Spleen (tissue), 11 donors: ENCODE results near the gene MTX3. TPM values are rescaled to one million over a fixed set of nuclear protein-coding genes. Genes with fewer than 3 reads are reported as not detected.

Experiments
- DNase-seq: peaks from one replicate; pipeline ENCODE4 v3.0.0-alpha.2; 2020
- H3K27ac ChIP-seq, 8 donors: fragments of 200-600 bp; sonication (generic) in 7 of 8; 1 replicate in 4 of 8; 2 replicates in 4 of 8; pipeline versions ENCODE4 v1.5.0 to v1.8.0; 2016 to 2021; ENCODE audit warnings: inconsistent platforms in 4 of 8, mild to moderate bottlenecking in 4 of 8, moderate library complexity in 1 of 8
- H3K27me3 ChIP-seq, 7 donors: fragments of 200-600 bp; sonication (generic) in 6 of 7; replicated peaks in 1 of 7; 1 replicate in 4 of 7; 2 replicates in 3 of 7; pipeline versions ENCODE4 v1.5.0 to v1.8.0; 2016 to 2021; ENCODE audit warnings: inconsistent platforms in 3 of 7, mild to moderate bottlenecking in 1 of 7
- H3K36me3 ChIP-seq, 6 donors: fragments of 200-600 bp; sonication (generic) in 5 of 6; 1 replicate in 4 of 6; 2 replicates in 2 of 6; pipeline versions ENCODE4 v1.5.0 to v1.8.0; 2016 to 2021; ENCODE audit warnings: inconsistent platforms in 2 of 6
- H3K4me1 ChIP-seq, 6 donors: fragments of 200-600 bp; sonication (generic) in 5 of 6; 1 replicate in 3 of 6; 2 replicates in 3 of 6; pipeline versions ENCODE4 v1.5.0 to v1.8.0; 2016 to 2021; ENCODE audit warnings: inconsistent platforms in 3 of 6
- H3K4me3 ChIP-seq, 8 donors: fragments of 200-600 bp; sonication (generic) in 7 of 8; 1 replicate in 4 of 8; 2 replicates in 4 of 8; pipeline versions ENCODE4 v1.5.0 to v1.8.0; 2016 to 2021; ENCODE audit warnings: inconsistent platforms in 4 of 8, mild to moderate bottlenecking in 4 of 8, moderate library complexity in 2 of 8
- H3K9me3 ChIP-seq, 8 donors: fragments of 200-600 bp; sonication (generic) in 7 of 8; 1 replicate in 4 of 8; 2 replicates in 4 of 8; pipeline versions ENCODE4 v1.5.0 to v1.8.0; 2016 to 2021; ENCODE audit warnings: inconsistent platforms in 4 of 8
- POLR2A ChIP-seq, 3 donors: fragments of 450-650 bp; IDR thresholded peaks; one replicate each; pipeline ENCODE4 v1.5.1; 2017; ENCODE audit warnings: antibody characterized with exemption in 3 of 3, mild to moderate bottlenecking in 1 of 3
- POLR2AphosphoS5 ChIP-seq, 3 donors: sonication (generic); formaldehyde crosslinking; IDR thresholded peaks; one replicate each; pipeline ENCODE4 v1.5.1; 2017; ENCODE audit warnings: antibody characterized with exemption in 3 of 3
- WGBS, 5 donors: extraction: QIAGEN DNeasy Blood & Tissue Kit in 3 of 5; methylation state at CpG; one replicate each; pipeline versions ENCODE4 v1.1.5 to v1.1.7; 2013 to 2018; 5-methylcytosine and 5-hydroxymethylcytosine counted together
- intact Hi-C: fragments of 100-400 bp; cut with DNase I; formaldehyde crosslinking; loops from one replicate; pipeline ENCODE4 v1.15.0; 2023; ENCODE audit warnings: low total_unique reads
- polyA plus RNA-seq, 3 donors: library from polyadenylated mRNA; stranded (reverse); fragments of 200-250 nt; gene quantifications; one replicate each; pipeline ENCODE4 v1.2.1, GENCODE V29; 2013
- total RNA-seq, 7 donors: library from RNA; depleted of rRNA in 3 of 7; stranded (reverse); fragments of >200 nt in 3 of 7; fragmentation: NEBNext Ultra II Directional in 4 of 7; extraction: Animal tissue kit (Norgen Biotek cat#: 25700) in 4 of 7; gene quantifications; one replicate each; pipeline versions ENCODE4 v1.1.0 to v1.2.1, GENCODE V29; 2016 to 2021
- TF ChIP-seq, protein P1 (sequence below), 11 experiments: fragments of 200-600 bp in 7 of 11; fragments of 450-650 bp in 4 of 11; sonication (generic) in 4 of 11; IDR thresholded peaks in 8 of 11; conservative IDR thresholded peaks in 3 of 11; 1 replicate in 7 of 11; 2 replicates in 4 of 11; pipeline versions ENCODE4 v1.4.0 to v1.8.0; 2016 to 2021; ENCODE audit warnings: antibody characterized with exemption in 11 of 11, inconsistent platforms in 4 of 11, mild to moderate bottlenecking in 1 of 11
- donor health status: healthy with polysubstance abuse.
- donor health status: DM: no; HTN: no; CAD: no; lungs with moderate emphysema.
- donor health status: DM: no; HTN: no; CAD: no.
- donor health status: Bipolar disorder and iron deficiency.
- donor health status: healthy.
- donor health status: DM: no; HTN: no; CAD: no.
- donor health status: DM: yes; HTN: yes; CAD: no.

MTX3 gene
- total and polyA plus RNA-seq, 10 donors = 6.0 to 19.8 (median 15.8) TPM

DNA sequence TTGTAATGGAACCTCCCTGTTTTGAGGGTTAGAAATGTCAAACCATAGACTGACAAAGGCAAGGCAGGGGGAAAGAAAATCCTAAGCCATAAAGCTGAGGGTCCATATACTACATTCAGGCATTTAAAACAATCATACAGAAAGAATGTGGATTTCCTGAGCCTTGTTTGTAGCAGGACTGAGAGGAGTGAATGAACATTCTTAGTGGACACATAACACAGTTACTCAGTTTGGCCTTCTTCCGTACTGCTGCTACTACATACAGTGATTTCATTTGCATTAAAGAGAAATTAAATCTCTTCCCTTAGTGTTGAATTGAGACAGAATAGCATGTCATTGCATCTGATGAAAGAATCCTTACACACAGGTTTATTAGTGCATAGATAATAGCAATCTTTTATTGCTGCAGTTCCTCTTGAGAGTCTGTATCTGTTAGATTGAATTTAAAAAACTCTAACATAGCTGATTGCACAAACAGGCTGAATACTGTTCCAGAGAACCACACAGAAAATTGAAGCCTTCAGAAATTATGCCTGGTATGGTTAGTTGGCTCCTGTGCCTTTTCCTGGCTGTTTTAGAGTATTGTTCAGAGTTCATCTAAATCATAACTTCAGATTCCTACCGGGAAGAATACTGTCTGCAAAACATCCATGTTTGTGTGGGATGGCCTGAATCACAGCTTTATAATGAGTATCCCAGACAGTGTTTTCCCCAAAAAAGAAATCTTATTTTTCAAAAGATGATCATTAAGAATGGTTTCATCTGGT, 2.0 kb upstream of the MTX3 start:
- no peak overlapping the region for H3K4me3 ChIP-seq
- H3K9me3 ChIP-seq = no peaks in the 10 kb centered on the region
- no peak overlapping the region for H3K27ac ChIP-seq
- peaks cover 12 to 28% (median 23%) of the 10 kb centered on the region in 6 donors for H3K4me1 ChIP-seq
- 88 to 97% (median 93%) methylated on average over 2 of the region's 2 CpGs for WGBS, 5 donors
- TF ChIP-seq POLR2AphosphoS5 (IDR thresholded peaks at IDR 0.05) (no peak), POLR2A (IDR thresholded peaks at IDR 0.05) (no peak)
- TF ChIP-seq, protein P1, sequence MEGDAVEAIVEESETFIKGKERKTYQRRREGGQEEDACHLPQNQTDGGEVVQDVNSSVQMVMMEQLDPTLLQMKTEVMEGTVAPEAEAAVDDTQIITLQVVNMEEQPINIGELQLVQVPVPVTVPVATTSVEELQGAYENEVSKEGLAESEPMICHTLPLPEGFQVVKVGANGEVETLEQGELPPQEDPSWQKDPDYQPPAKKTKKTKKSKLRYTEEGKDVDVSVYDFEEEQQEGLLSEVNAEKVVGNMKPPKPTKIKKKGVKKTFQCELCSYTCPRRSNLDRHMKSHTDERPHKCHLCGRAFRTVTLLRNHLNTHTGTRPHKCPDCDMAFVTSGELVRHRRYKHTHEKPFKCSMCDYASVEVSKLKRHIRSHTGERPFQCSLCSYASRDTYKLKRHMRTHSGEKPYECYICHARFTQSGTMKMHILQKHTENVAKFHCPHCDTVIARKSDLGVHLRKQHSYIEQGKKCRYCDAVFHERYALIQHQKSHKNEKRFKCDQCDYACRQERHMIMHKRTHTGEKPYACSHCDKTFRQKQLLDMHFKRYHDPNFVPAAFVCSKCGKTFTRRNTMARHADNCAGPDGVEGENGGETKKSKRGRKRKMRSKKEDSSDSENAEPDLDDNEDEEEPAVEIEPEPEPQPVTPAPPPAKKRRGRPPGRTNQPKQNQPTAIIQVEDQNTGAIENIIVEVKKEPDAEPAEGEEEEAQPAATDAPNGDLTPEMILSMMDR (IDR thresholded peaks at IDR 0.05 in 8 of 11, conservative IDR thresholded peaks at IDR 0.05 in 3 of 11) = no peak
- intact Hi-C loops = no loop called here
- no peaks in the 10 kb centered on the region for H3K27me3 ChIP-seq
- peaks cover 2 to 12% (median 7%) of the 10 kb centered on the region in 6 donors for H3K36me3 ChIP-seq
- DNase-seq = no peak

- no peak for DNase-seq
- H3K27me3 ChIP-seq = no peaks in the 10 kb centered on the region
- TF ChIP-seq POLR2AphosphoS5 (IDR thresholded peaks at IDR 0.05) (no peak), POLR2A (IDR thresholded peaks at IDR 0.05) (no peak)
- TF ChIP-seq, protein P1 (IDR thresholded peaks at IDR 0.05 in 8 of 11, conservative IDR thresholded peaks at IDR 0.05 in 3 of 11) = no peak
- H3K9me3 ChIP-seq = no peaks in the 10 kb centered on the region
- peaks cover 2 to 41% (median 32%) of the 10 kb centered on the region in 6 donors for H3K36me3 ChIP-seq
- peaks cover 12 to 28% (median 23%) of the 10 kb centered on the region in 6 donors for H3K4me1 ChIP-seq
- peak overlapping the region; percentile 68 to 91 (median 81) for H3K4me3 ChIP-seq
- intact Hi-C loops = no loop called here
- peak overlapping the region in 7 of 8 donors; percentile 73 to 87 (median 83) for H3K27ac ChIP-seq
- WGBS, 5 donors = 63 to 70% (median 64%) methylated on average over 6 of the region's 6 CpGs
Observed at GRCh38 chr5:79990205-79990597, 861 bp downstream of the MTX3 start.

DNA sequence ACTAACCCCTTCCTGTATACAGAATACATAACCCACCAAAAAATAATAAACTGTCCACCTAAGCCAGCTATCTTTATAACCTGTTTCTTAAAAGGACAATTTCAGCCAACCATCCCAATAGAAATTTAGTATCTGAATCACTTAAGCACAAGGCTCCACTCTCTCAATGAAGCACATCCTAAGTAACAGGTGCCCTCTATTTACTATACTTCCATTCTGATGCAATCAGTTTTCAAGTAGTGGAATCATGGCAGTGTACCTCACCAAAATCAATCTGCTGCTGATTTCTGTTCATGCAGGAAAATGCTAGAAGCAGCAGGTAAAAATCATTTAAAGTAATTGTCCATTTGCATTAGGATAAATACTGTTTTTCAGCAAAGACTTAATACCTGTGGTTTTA, 4.8 kb downstream of the MTX3 start:
- Histone ChIP-seq H3K27me3 (no peaks in the 10 kb centered on the region), H3K4me1 (peaks cover 5 to 29% (median 17%) of the 10 kb centered on the region in 6 donors), H3K4me3 (no peak overlapping the region), H3K27ac (no peak overlapping the region), H3K36me3 (peaks cover 2 to 80% (median 57%) of the 10 kb centered on the region in 6 donors), H3K9me3 (no peaks in the 10 kb centered on the region)
- TF ChIP-seq POLR2AphosphoS5 (IDR thresholded peaks at IDR 0.05) (no peak), POLR2A (IDR thresholded peaks at IDR 0.05) (no peak)
- TF ChIP-seq, protein P1 (IDR thresholded peaks at IDR 0.05 in 8 of 11, conservative IDR thresholded peaks at IDR 0.05 in 3 of 11) = no peak
- no peak for DNase-seq
- intact Hi-C loops = no loop called here

GRCh38 chr5:79985288-79985687, 5.8 kb downstream of the MTX3 start:
- intact Hi-C loops = no loop called here
- DNase-seq = no peak
- Histone ChIP-seq H3K36me3 (peaks cover 2 to 90% (median 58%) of the 10 kb centered on the region in 6 donors), H3K27ac (no peak overlapping the region), H3K4me1 (peaks cover 2 to 32% (median 11%) of the 10 kb centered on the region in 6 donors), H3K4me3 (no peak overlapping the region), H3K9me3 (no peaks in the 10 kb centered on the region), H3K27me3 (no peaks in the 10 kb centered on the region)
- TF ChIP-seq POLR2A (IDR thresholded peaks at IDR 0.05) (no peak), POLR2AphosphoS5 (IDR thresholded peaks at IDR 0.05) (no peak)
- TF ChIP-seq, protein P1 (IDR thresholded peaks at IDR 0.05 in 8 of 11, conservative IDR thresholded peaks at IDR 0.05 in 3 of 11) = no peak
- whole genome bisulfite sequencing, 5 donors = 93 to 99% (median 94%) methylated on average over 2 of the region's 2 CpGs
